Neural progenitor cell (in vitro differentiated cells): ENCODE data around the gene ACKR3. TPM values are rescaled to one million over a fixed set of nuclear protein-coding genes. Genes with fewer than 3 reads are reported as not detected.

ENCODE experiments used
- DNase-seq: peaks from one replicate; pipeline ENCODE4 v3.0.0-alpha.2; 2016; ENCODE audit warnings: low spot score
- H2AFZ ChIP-seq: fragments of 200-600 bp; sonication (generic); replicated peaks from 2 replicates; pipeline ENCODE4 v1.6.1; 2016; ENCODE audit warnings: antibody characterized with exemption
- H3F3A ChIP-seq: fragments of 200-600 bp; sonication (generic); 2 replicates; pipeline ENCODE4 v1.6.1; 2016; ENCODE audit warnings: antibody characterized with exemption, low read depth
- H3K27ac ChIP-seq: fragments of 200-600 bp; sonication (generic); 2 replicates; pipeline ENCODE4 v1.5.1; 2016; ENCODE audit warnings: mild to moderate bottlenecking
- H3K27me3 ChIP-seq: fragments of 200-600 bp; sonication (generic); 2 replicates; pipeline ENCODE4 v1.6.1; 2016; ENCODE audit warnings: mild to moderate bottlenecking, moderate library complexity
- H3K36me3 ChIP-seq: fragments of 200-600 bp; sonication (generic); 2 replicates; pipeline ENCODE4 v1.5.1; 2016
- H3K4me1 ChIP-seq: fragments of 200-600 bp; sonication (generic); 2 replicates; pipeline ENCODE4 v1.6.1; 2016; ENCODE audit warnings: mixed run types
- H3K4me2 ChIP-seq: fragments of 200-600 bp; sonication (generic); 2 replicates; pipeline ENCODE4 v1.6.1; 2016
- H3K4me3 ChIP-seq: fragments of 200-600 bp; sonication (generic); 2 replicates; pipeline ENCODE4 v1.5.1; 2016
- H3K79me2 ChIP-seq: fragments of 200-600 bp; sonication (generic); 2 replicates; pipeline ENCODE4 v1.6.1; 2016; ENCODE audit warnings: low read depth
- H3K9ac ChIP-seq: fragments of 200-600 bp; sonication (generic); 2 replicates; pipeline ENCODE4 v1.6.1; 2016
- H3K9me3 ChIP-seq: fragments of 200-600 bp; sonication (generic); 2 replicates; pipeline ENCODE4 v1.5.1; 2016; ENCODE audit warnings: low read depth
- H4K20me1 ChIP-seq: fragments of 200-600 bp; sonication (generic); 2 replicates; pipeline ENCODE4 v1.6.1; 2016; ENCODE audit warnings: low read depth
- H3K27ac Mint-ChIP-seq: 3 replicates; pipeline ENCODE4 v1.8.0; 2021; ENCODE audit warnings: mixed read lengths
- H3K27me3 Mint-ChIP-seq: 2 replicates; pipeline ENCODE4 v1.8.0; 2022; ENCODE audit warnings: low read depth, mild to moderate bottlenecking, inconsistent platforms, moderate library complexity, mixed read lengths; ENCODE audit not compliant: insufficient read depth
- H3K36me3 Mint-ChIP-seq: 3 replicates; pipeline ENCODE4 v1.8.0; 2021; ENCODE audit warnings: mixed read lengths
- H3K4me1 Mint-ChIP-seq: 3 replicates; pipeline ENCODE4 v1.8.0; 2021; ENCODE audit warnings: mixed read lengths
- H3K4me3 Mint-ChIP-seq: 3 replicates; pipeline ENCODE4 v1.8.0; 2021; ENCODE audit warnings: mild to moderate bottlenecking, moderate library complexity, mixed read lengths
- H3K9me3 Mint-ChIP-seq: 3 replicates; pipeline ENCODE4 v1.8.0; 2020; ENCODE audit warnings: mixed read lengths
- CTCF ChIP-seq: fragments of 200-600 bp; sonication (generic); IDR thresholded peaks from 2 replicates; pipeline ENCODE4 v1.5.1; 2017; ENCODE audit warnings: antibody characterized with exemption, mild to moderate bottlenecking
- EZH2 ChIP-seq: fragments of 200-600 bp; sonication (generic); IDR thresholded peaks from 2 replicates; pipeline ENCODE4 v1.6.1; 2017; ENCODE audit warnings: antibody characterized with exemption, mild to moderate bottlenecking, moderate library complexity
- EZH2phosphoT487 ChIP-seq: fragments of 200-600 bp; sonication (generic); IDR thresholded peaks from 2 replicates; pipeline ENCODE4 v1.6.1; 2017; ENCODE audit warnings: antibody characterized with exemption
- total RNA-seq: library from RNA; depleted of rRNA; stranded (reverse); fragments of >200 nt; gene quantifications from 2 replicates; pipeline ENCODE4 v1.2.3, GENCODE V29; 2015; ENCODE audit warnings: low replicate concordance

Gene ACKR3
- total RNA-seq, 1 donor from 2014 or later: 1.6 TPM

GRCh38 chr2:236604575-236605344 lies 35.1 kb downstream of the ACKR3 start:
- peaks cover 3% of the 10 kb centered on the region for H3K36me3 Mint-ChIP-seq
- TF ChIP-seq CTCF (no peak), EZH2 (no peak), EZH2phosphoT487 (no peak)

GRCh38 chr2:236605345-236605734 lies 35.7 kb downstream of the ACKR3 start:
- H3K27me3 Mint-ChIP-seq: peaks cover 9% of the 10 kb centered on the region
- H3K9me3 Mint-ChIP-seq: peaks cover 8% of the 10 kb centered on the region
- no peak overlapping the region for H3K4me3 Mint-ChIP-seq
- no peak overlapping the region for H2AFZ ChIP-seq
- H3K4me1 ChIP-seq: no peaks in the 10 kb centered on the region
- H4K20me1 ChIP-seq: no peaks in the 10 kb centered on the region
- H3K36me3 Mint-ChIP-seq: peaks cover 3% of the 10 kb centered on the region
- H3K9me3 ChIP-seq: no peaks in the 10 kb centered on the region
- H3K4me1 Mint-ChIP-seq: peaks cover 25% of the 10 kb centered on the region
- H3K4me3 ChIP-seq: no peak overlapping the region
- peak overlapping the region; percentile 39 for H3K27ac Mint-ChIP-seq
- TF ChIP-seq EZH2phosphoT487 (no peak), EZH2 (no peak), CTCF (no peak)
- no peak overlapping the region for H3K9ac ChIP-seq
- no peak for DNase-seq
- no peak overlapping the region for H3K4me2 ChIP-seq
- H3K79me2 ChIP-seq: no peaks in the 10 kb centered on the region
- H3F3A ChIP-seq: no peaks in the 10 kb centered on the region
- no peak overlapping the region for H3K27ac ChIP-seq
- H3K27me3 ChIP-seq: no peaks in the 10 kb centered on the region
- no peaks in the 10 kb centered on the region for H3K36me3 ChIP-seq

More at GRCh38 chr2:236604575-236605344, 35.1 kb downstream of the ACKR3 start:
- H2AFZ ChIP-seq: peak overlapping the region; percentile 47
- H3K27ac ChIP-seq: no peak overlapping the region
- H3K4me2 ChIP-seq: no peak overlapping the region
- no peaks in the 10 kb centered on the region for H3K27me3 ChIP-seq
- Mint-ChIP-seq H3K4me3 (no peak overlapping the region), H3K9me3 (peaks cover 8% of the 10 kb centered on the region), H3K27ac (peak overlapping the region; percentile 39), H3K27me3 (peaks cover 9% of the 10 kb centered on the region), H3K4me1 (peaks cover 24% of the 10 kb centered on the region)
- H3K79me2 ChIP-seq: no peaks in the 10 kb centered on the region
- H3K9ac ChIP-seq: no peak overlapping the region
- no peaks in the 10 kb centered on the region for H3K4me1 ChIP-seq
- no peaks in the 10 kb centered on the region for H3K9me3 ChIP-seq
- H3K36me3 ChIP-seq: no peaks in the 10 kb centered on the region
- H4K20me1 ChIP-seq: no peaks in the 10 kb centered on the region
- no peaks in the 10 kb centered on the region for H3F3A ChIP-seq
- no peak overlapping the region for H3K4me3 ChIP-seq
- peak; percentile 16 for DNase-seq

- H3K36me3 Mint-ChIP-seq: peaks cover 3% of the 10 kb centered on the region
- H3K27me3 Mint-ChIP-seq: peaks cover 9% of the 10 kb centered on the region
- peaks cover 26% of the 10 kb centered on the region for H3K4me1 Mint-ChIP-seq
- no peak for DNase-seq
- Histone ChIP-seq H3K36me3 (no peaks in the 10 kb centered on the region), H3K79me2 (no peaks in the 10 kb centered on the region), H3K9me3 (no peaks in the 10 kb centered on the region), H3F3A (no peaks in the 10 kb centered on the region), H3K4me3 (no peak overlapping the region), H2AFZ (no peak overlapping the region), H3K27me3 (no peaks in the 10 kb centered on the region), H4K20me1 (no peaks in the 10 kb centered on the region), H3K9ac (no peak overlapping the region), H3K4me1 (no peaks in the 10 kb centered on the region), H3K4me2 (no peak overlapping the region), H3K27ac (no peak overlapping the region)
- H3K9me3 Mint-ChIP-seq: peaks cover 8% of the 10 kb centered on the region
- peak overlapping the region; percentile 33 for H3K4me3 Mint-ChIP-seq
- H3K27ac Mint-ChIP-seq: no peak overlapping the region
- TF ChIP-seq CTCF: no peak
- TF ChIP-seq EZH2: no peak
- TF ChIP-seq EZH2phosphoT487: no peak
Measured at GRCh38 chr2:236606023-236606422, 36.4 kb downstream of the ACKR3 start.
